Measurements from ENCODE around the gene LPAR1. TPM values are rescaled to one million over a fixed set of nuclear protein-coding genes. Genes with fewer than 3 reads are reported as not detected.
"Not testable (repeated sequence)": the region's sequence is repeated elsewhere in the genome, so short reads cannot be mapped to it uniquely, and the experiment has no call there.

LPAR1 gene
- total RNA-seq, 2 donors from 2014 or later: 5.0 to 5.9 TPM

GRCh38 chr9:111051400-111051799 lies 13.1 kb upstream of the LPAR1 start:
- no peaks in the 10 kb centered on the region for H3K36me3 ChIP-seq (ENCODE audit: control insufficient read depth, insufficient read depth, low read length)
- H3K9ac ChIP-seq (ENCODE audit: extremely low read depth, low read length, poor library complexity, severe bottlenecking): no peak overlapping the region
- Mint-ChIP-seq H3K27me3 (ENCODE audit: insufficient read depth) (peaks cover 2% of the 10 kb centered on the region), H3K27ac (no peak overlapping the region), H3K9me3 (peaks cover 7% of the 10 kb centered on the region), H3K36me3 (ENCODE audit: low read depth) (no peaks in the 10 kb centered on the region), H3K4me1 (no peaks in the 10 kb centered on the region), H3K4me3 (no peak overlapping the region)
- DNase-seq: no peak
- H3K4me1 ChIP-seq (ENCODE audit: control insufficient read depth, insufficient read depth, low read length): no peaks in the 10 kb centered on the region
- WGBS, 2 experiments (ENCODE audit: insufficient coverage in 1 of 2, insufficient read length in 1 of 2): 88 to 90% methylated on average over 1 to 2 of the region's 3 CpGs
- no peak overlapping the region for H3K4me3 ChIP-seq (ENCODE audit: low read length)
- no peak overlapping the region for H3K27ac ChIP-seq (ENCODE audit: low read depth, low read length)
- no peak for TF ChIP-seq CTCF (conservative IDR thresholded peaks at IDR 0.05)
- no peaks in the 10 kb centered on the region for H3K27me3 ChIP-seq (ENCODE audit: control insufficient read depth, insufficient read depth, low read length, poor library complexity, severe bottlenecking)
- H3K9me3 ChIP-seq (ENCODE audit: control insufficient read depth, low read length): no peaks in the 10 kb centered on the region

- no peak overlapping the region for H3K4me3 Mint-ChIP-seq
- peaks cover 7% of the 10 kb centered on the region for H3K9me3 Mint-ChIP-seq
- no peak overlapping the region for H3K27ac ChIP-seq (ENCODE audit: low read depth, low read length)
- no peaks in the 10 kb centered on the region for H3K36me3 ChIP-seq (ENCODE audit: control insufficient read depth, insufficient read depth, low read length)
- H3K4me1 Mint-ChIP-seq: no peaks in the 10 kb centered on the region
- H3K36me3 Mint-ChIP-seq (ENCODE audit: low read depth): no peaks in the 10 kb centered on the region
- no peaks in the 10 kb centered on the region for H3K27me3 ChIP-seq (ENCODE audit: control insufficient read depth, insufficient read depth, low read length, poor library complexity, severe bottlenecking)
- H3K4me1 ChIP-seq (ENCODE audit: control insufficient read depth, insufficient read depth, low read length): no peaks in the 10 kb centered on the region
- no peaks in the 10 kb centered on the region for H3K9me3 ChIP-seq (ENCODE audit: control insufficient read depth, low read length)
- no peak overlapping the region for H3K27ac Mint-ChIP-seq
- H3K4me3 ChIP-seq (ENCODE audit: low read length): no peak overlapping the region
- no peak for DNase-seq
- no peak overlapping the region for H3K9ac ChIP-seq (ENCODE audit: extremely low read depth, low read length, poor library complexity, severe bottlenecking)
- no peak for TF ChIP-seq CTCF (conservative IDR thresholded peaks at IDR 0.05)
- H3K27me3 Mint-ChIP-seq (ENCODE audit: insufficient read depth): peaks cover 2% of the 10 kb centered on the region
Observed at GRCh38 chr9:111050819-111051218, 12.5 kb upstream of the LPAR1 start.

GRCh38 chr9:111047287-111047686 lies 9.0 kb upstream of the LPAR1 start:
- WGBS, 2 experiments (ENCODE audit: insufficient coverage in 1 of 2, insufficient read length in 1 of 2): 98 to 100% methylated on average over 2 of the region's 2 CpGs
- H3K27ac Mint-ChIP-seq; H3K27ac ChIP-seq (ENCODE audit: low read depth, low read length); H3K36me3 Mint-ChIP-seq (ENCODE audit: low read depth); H3K27me3 Mint-ChIP-seq (ENCODE audit: insufficient read depth); H3K4me3 ChIP-seq (ENCODE audit: low read length); H3K9ac ChIP-seq (ENCODE audit: extremely low read depth, low read length, poor library complexity, severe bottlenecking); H3K4me1 ChIP-seq (ENCODE audit: control insufficient read depth, insufficient read depth, low read length); H3K9me3 ChIP-seq (ENCODE audit: control insufficient read depth, low read length); DNase-seq; H3K4me1 Mint-ChIP-seq; H3K9me3 Mint-ChIP-seq; H3K27me3 ChIP-seq (ENCODE audit: control insufficient read depth, insufficient read depth, low read length, poor library complexity, severe bottlenecking); H3K36me3 ChIP-seq (ENCODE audit: control insufficient read depth, insufficient read depth, low read length); H3K4me3 Mint-ChIP-seq: not testable (repeated sequence)

- Mint-ChIP-seq H3K27me3 (ENCODE audit: insufficient read depth) (peaks cover 26% of the 10 kb centered on the region), H3K9me3 (peaks cover 4% of the 10 kb centered on the region), H3K36me3 (ENCODE audit: low read depth) (no peaks in the 10 kb centered on the region), H3K27ac (no peak overlapping the region), H3K4me1 (peaks cover 9% of the 10 kb centered on the region), H3K4me3 (no peak overlapping the region)
- no peaks in the 10 kb centered on the region for H3K4me1 ChIP-seq (ENCODE audit: control insufficient read depth, insufficient read depth, low read length)
- no peak overlapping the region for H3K27ac ChIP-seq (ENCODE audit: low read depth, low read length)
- peaks cover 9% of the 10 kb centered on the region for H3K9me3 ChIP-seq (ENCODE audit: control insufficient read depth, low read length)
- no peaks in the 10 kb centered on the region for H3K36me3 ChIP-seq (ENCODE audit: control insufficient read depth, insufficient read depth, low read length)
- WGBS, 2 experiments (ENCODE audit: insufficient coverage in 1 of 2, insufficient read length in 1 of 2): 83 to 89% methylated on average over 2 to 5 of the region's 5 CpGs
- no peak for TF ChIP-seq CTCF (conservative IDR thresholded peaks at IDR 0.05)
- H3K4me3 ChIP-seq (ENCODE audit: low read length): no peak overlapping the region
- no peak for DNase-seq
- no peak overlapping the region for H3K9ac ChIP-seq (ENCODE audit: extremely low read depth, low read length, poor library complexity, severe bottlenecking)
- H3K27me3 ChIP-seq (ENCODE audit: control insufficient read depth, insufficient read depth, low read length, poor library complexity, severe bottlenecking): peaks cover 19% of the 10 kb centered on the region
Observed at GRCh38 chr9:111041902-111042301, 3.6 kb upstream of the LPAR1 start.

Data from endodermal cell (in vitro differentiated cells).